Dermis microvascular lymphatic vessel endothelial cell (primary cell): Measurements from ENCODE around the gene DMAC2L. TPM values are rescaled to one million over a fixed set of nuclear protein-coding genes. Genes with fewer than 3 reads are reported as not detected.
"Not testable (repeated sequence)": the region's sequence is repeated elsewhere in the genome, so short reads cannot be mapped to it uniquely, and the experiment has no call there.

Source experiments
- DNase-seq, 2 donors: peaks; one replicate each; pipeline versions ENCODE4 v3.0.0 to v3.0.0-alpha.2; 2010; ENCODE audit warnings: low read depth in 2 of 2
- total RNA-seq: library from RNA; depleted of rRNA; stranded (reverse); fragments of >200 nt; gene quantifications from 2 replicates; pipeline ENCODE4 v1.2.1, GENCODE V29; 2014

DMAC2L gene
- total RNA-seq, 1 donor from 2014 or later: 6.0 TPM

- no peak for DNase-seq
These were observed 42.4 kb downstream of the DMAC2L start for GRCh38 chr14:50354527-50354926.

GRCh38 chr14:50355692-50356091, 43.6 kb downstream of the DMAC2L start:
- no peak for DNase-seq

- not testable (repeated sequence) for DNase-seq
These were observed 44.2 kb downstream of the DMAC2L start for GRCh38 chr14:50356283-50356682.

GRCh38 chr14:50357124-50357523, 45.0 kb downstream of the DMAC2L start:
- no peak for DNase-seq

- no peak for DNase-seq
These were observed 45.8 kb downstream of the DMAC2L start for GRCh38 chr14:50357753-50358395.

- no peak for DNase-seq
These were observed 47.5 kb downstream of the DMAC2L start for GRCh38 chr14:50359631-50360030.

GRCh38 chr14:50360093-50360492, 48.0 kb downstream of the DMAC2L start:
- DNase-seq: no peak

- DNase-seq: no peak
These were observed 48.7 kb downstream of the DMAC2L start for GRCh38 chr14:50360851-50361250.

GRCh38 chr14:50361473-50362403, 49.6 kb downstream of the DMAC2L start:
- DNase-seq: not testable (repeated sequence)

GRCh38 chr14:50362764-50363713, 50.9 kb downstream of the DMAC2L start:
- DNase-seq: no peak

GRCh38 chr14:50363714-50364111, 51.6 kb downstream of the DMAC2L start:
- peak in 1 of 2 donors; percentile 42 for DNase-seq

- DNase-seq: no peak
These were observed 52.7 kb downstream of the DMAC2L start for GRCh38 chr14:50364792-50365191.

GRCh38 chr14:50365572-50365971, 53.4 kb downstream of the DMAC2L start:
- DNase-seq: not testable (repeated sequence)

- DNase-seq: no peak
These were observed 54.0 kb downstream of the DMAC2L start for GRCh38 chr14:50366115-50366514.

- no peak for DNase-seq
These were observed 54.5 kb downstream of the DMAC2L start for GRCh38 chr14:50366589-50366988.

- no peak for DNase-seq
These were observed 59.4 kb downstream of the DMAC2L start for GRCh38 chr14:50371546-50371945.

GRCh38 chr14:50373959-50374358, 61.8 kb downstream of the DMAC2L start:
- DNase-seq: no peak

- DNase-seq: no peak
These were observed 63.6 kb downstream of the DMAC2L start for GRCh38 chr14:50375760-50376159.
